GM19193 (cell line): ENCODE results near the gene U2AF1L4.

Experiments
- POLR2A ChIP-seq: IDR thresholded peaks from 4 replicates; pipeline ENCODE4 v1.6.1; 2011; ENCODE audit not compliant: insufficient read depth, insufficient read length; ENCODE audit errors: extremely low read depth

Gene U2AF1L4

GRCh38 chr19:35785339-35785627, 40.1 kb upstream of the U2AF1L4 start:
- no peak for TF ChIP-seq POLR2A

GRCh38 chr19:35784503-35785338, 39.5 kb upstream of the U2AF1L4 start:
- no peak for TF ChIP-seq POLR2A

GRCh38 chr19:35783469-35784434, 38.5 kb upstream of the U2AF1L4 start:
- no peak for TF ChIP-seq POLR2A

GRCh38 chr19:35782589-35782988, 37.4 kb upstream of the U2AF1L4 start:
- TF ChIP-seq POLR2A = no peak

- no peak for TF ChIP-seq POLR2A
Observed at GRCh38 chr19:35781650-35782049, 36.4 kb upstream of the U2AF1L4 start.

- no peak for TF ChIP-seq POLR2A
Observed at GRCh38 chr19:35780717-35781116, 35.5 kb upstream of the U2AF1L4 start.

GRCh38 chr19:35780058-35780457, 34.8 kb upstream of the U2AF1L4 start:
- no peak for TF ChIP-seq POLR2A

- no peak for TF ChIP-seq POLR2A
Observed at GRCh38 chr19:35779033-35779432, 33.8 kb upstream of the U2AF1L4 start.

GRCh38 chr19:35777961-35778360, 32.7 kb upstream of the U2AF1L4 start:
- no peak for TF ChIP-seq POLR2A

GRCh38 chr19:35777086-35777841, 32.0 kb upstream of the U2AF1L4 start:
- no peak for TF ChIP-seq POLR2A

GRCh38 chr19:35776102-35776788, 31.0 kb upstream of the U2AF1L4 start:
- TF ChIP-seq POLR2A = no peak

- TF ChIP-seq POLR2A = peak; percentile 52
Observed at GRCh38 chr19:35775298-35776101, 30.3 kb upstream of the U2AF1L4 start, which contains the start of gene ARHGAP33. Gene ARHGAP33, plus strand, starts transcription at chr19:35775564. Its CDS starts 95 bp downstream, at chr19:35775659.

GRCh38 chr19:35775046-35775297, 29.8 kb upstream of the U2AF1L4 start:
- TF ChIP-seq POLR2A = no peak

GRCh38 chr19:35774274-35775045, 29.2 kb upstream of the U2AF1L4 start:
- no peak for TF ChIP-seq POLR2A
